Stimulated activated CD4-positive, alpha-beta T cell treated with anti-CD3 and anti-CD28 coated beads, Interleukin-4, amount 100 ng/mL, for 1 hour (primary cell): ENCODE measurements around the gene SPESP1.

Experiments
- DNase-seq: peaks from one replicate; pipeline ENCODE4 v3.0.0-alpha.2; 2020

Gene SPESP1

GRCh38 chr15:68993276-68993675 lies 63.0 kb downstream of the SPESP1 start:
- DNase-seq, result no peak

GRCh38 chr15:68994149-68994548 lies 63.8 kb downstream of the SPESP1 start:
- DNase-seq, result no peak

GRCh38 chr15:68994981-68995761 lies 64.8 kb downstream of the SPESP1 start:
- no peak for DNase-seq
